AG04449 (cell line): Measurements from ENCODE around the gene ARHGAP22.

Experiments used
- CTCF ChIA-PET: fragments of 350-600 bp; formaldehyde crosslinking; extraction: SDS; loops from one replicate; lab custom pipeline; 2021; ENCODE audit warnings: antibody characterized with exemption; lab: Yijun Ruan, JAX
- POLR2A ChIA-PET: fragments of 400-600, 350-600 bp; formaldehyde crosslinking; extraction: SDS; loops from one replicate; lab custom pipeline; 2020; ENCODE audit warnings: antibody characterized with exemption, inconsistent platforms; lab: Yijun Ruan, JAX
- DNase-seq: peaks from one replicate; pipeline ENCODE4 v3.0.0-alpha.2; 2010; ENCODE audit warnings: low read depth, low spot score
- H3K4me3 ChIP-seq: 2 replicates; pipeline ENCODE4 v1.5.1; 2011; ENCODE audit warnings: low read depth, mild to moderate bottlenecking, control low read depth, low read length
- CTCF ChIP-seq: IDR thresholded peaks from one replicate; pipeline ENCODE4 v1.5.1; 2011; ENCODE audit warnings: mild to moderate bottlenecking, moderate library complexity, low read length, control low read depth, inconsistent platforms; ENCODE audit not compliant: insufficient read depth; ENCODE audit errors: missing control alignments

ARHGAP22 gene

DNA sequence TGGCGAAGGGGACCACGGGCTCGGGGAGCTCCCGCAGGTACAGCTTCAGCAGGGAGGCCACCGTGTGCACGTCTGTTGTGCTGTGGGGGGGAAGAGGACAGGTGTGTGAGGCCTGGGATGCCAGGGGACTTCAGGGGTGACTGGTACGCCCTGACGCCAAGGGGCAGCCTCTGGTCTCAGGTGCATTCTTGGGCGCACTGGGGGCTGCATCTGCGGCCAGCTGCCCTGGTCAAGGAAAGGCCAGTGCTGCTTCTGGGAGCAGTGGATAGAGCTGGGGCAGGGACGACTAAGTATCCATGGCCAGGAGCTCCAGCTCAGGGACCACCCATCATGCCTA, 149.8 kb downstream of the ARHGAP22 start:
- H3K4me3 ChIP-seq, result no peak overlapping the region
- ChIA-PET POLR2A (interaction anchor here (1.2 kb wide), 1 partner anchor 15 kb away, joined by 4 read pairs; no protein-coding TSS in a partner anchor), CTCF (interaction anchor here (1.0 to 2.3 kb wide), 3 partner anchors 9 to 11 kb away, joined by 3 to 11 read pairs (median 7); no protein-coding TSS in a partner anchor)
- DNase-seq, result no peak
- no peak for TF ChIP-seq CTCF

- H3K4me3 ChIP-seq, result no peak overlapping the region
- DNase-seq, result no peak
- no peak for TF ChIP-seq CTCF
- POLR2A ChIA-PET, result interaction anchor here (1.2 kb wide), 1 partner anchor 15 kb away, joined by 4 read pairs; no protein-coding TSS in a partner anchor
- CTCF ChIA-PET, result interaction anchor here (1.0 to 2.3 kb wide), 3 partner anchors 9 to 11 kb away, joined by 3 to 11 read pairs (median 7); no protein-coding TSS in a partner anchor
Measured at GRCh38 chr10:48454302-48455054, 150.4 kb downstream of the ARHGAP22 start.

GRCh38 chr10:48453451-48454301, 151.2 kb downstream of the ARHGAP22 start:
- CTCF ChIA-PET, result interaction anchor here (0.7 to 2.3 kb wide), 3 partner anchors 9 to 69 kb away, joined by 3 to 11 read pairs (median 7); no protein-coding TSS in a partner anchor
- no peak for TF ChIP-seq CTCF
- POLR2A ChIA-PET, result interaction anchor here (1.2 kb wide), 1 partner anchor 16 kb away, joined by 4 read pairs; no protein-coding TSS in a partner anchor
- no peak for DNase-seq
- H3K4me3 ChIP-seq, result no peak overlapping the region

GRCh38 chr10:48452879-48453412, 151.9 kb downstream of the ARHGAP22 start:
- H3K4me3 ChIP-seq, result no peak overlapping the region
- ChIA-PET POLR2A (no interaction called here), CTCF (interaction anchor here (0.7 to 2.3 kb wide), 2 partner anchors 11 to 70 kb away, joined by 3 to 7 read pairs; no protein-coding TSS in a partner anchor)
- TF ChIP-seq CTCF, result no peak
- no peak for DNase-seq

DNA sequence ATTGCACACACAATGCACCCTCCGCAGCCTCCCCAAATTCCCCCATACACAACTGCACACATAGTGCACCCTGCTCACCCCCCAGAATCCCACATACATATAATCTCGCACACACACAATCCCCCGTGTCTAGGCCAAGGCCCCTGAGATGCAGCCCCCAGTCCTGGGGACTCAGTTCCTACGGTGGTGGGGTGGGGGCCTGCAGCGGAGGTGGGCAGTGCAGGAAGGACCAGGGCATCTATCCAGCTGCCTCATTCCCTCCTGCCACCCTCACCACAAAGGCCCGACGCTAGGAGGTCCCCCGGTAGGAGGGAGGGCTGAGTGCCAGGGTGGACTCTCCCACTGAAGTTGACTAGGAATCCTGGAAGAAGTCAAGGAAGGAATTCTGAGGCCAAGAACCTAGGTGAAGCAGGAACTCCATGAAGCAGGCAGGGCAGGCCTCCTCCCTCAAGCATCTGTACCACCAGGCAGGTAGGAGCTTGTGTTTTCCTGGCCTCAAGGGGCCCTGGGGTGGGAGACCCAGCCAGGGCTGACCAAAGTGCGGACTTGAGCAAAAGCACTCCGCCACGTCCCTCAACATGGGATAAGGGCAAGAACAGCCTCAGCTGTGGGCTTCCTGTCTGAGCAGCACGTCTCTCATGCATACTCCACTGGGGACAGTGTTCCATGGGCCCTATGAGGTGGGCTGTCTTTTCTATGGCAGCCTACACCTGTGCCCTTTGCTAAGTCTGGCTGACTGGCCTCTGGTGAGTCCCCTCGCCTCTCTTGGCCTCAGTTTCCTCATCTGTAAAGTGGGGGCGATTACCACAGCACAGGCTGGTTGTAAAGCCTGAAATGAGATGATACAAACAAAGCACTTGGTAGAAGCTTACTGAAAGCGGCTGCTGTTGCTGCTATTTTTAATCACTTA, 152.6 kb downstream of the ARHGAP22 start:
- CTCF ChIA-PET, result no interaction called here
- H3K4me3 ChIP-seq, result no peak overlapping the region
- POLR2A ChIA-PET, result no interaction called here
- DNase-seq, result no peak
- no peak for TF ChIP-seq CTCF
